Activated T-cell treated with anti-CD3 and anti-CD28 coated beads, Interleukin-2, amount 50 U/mL, for 1 hour (primary cell): Measurements from ENCODE around the gene CD2AP.
"Not testable (repeated sequence)": the region's sequence is repeated elsewhere in the genome, so short reads cannot be mapped to it uniquely, and the experiment has no call there.

ENCODE experiments used
- DNase-seq: peaks from one replicate; pipeline ENCODE4 v3.0.0-alpha.2; 2020

The CD2AP gene

DNA sequence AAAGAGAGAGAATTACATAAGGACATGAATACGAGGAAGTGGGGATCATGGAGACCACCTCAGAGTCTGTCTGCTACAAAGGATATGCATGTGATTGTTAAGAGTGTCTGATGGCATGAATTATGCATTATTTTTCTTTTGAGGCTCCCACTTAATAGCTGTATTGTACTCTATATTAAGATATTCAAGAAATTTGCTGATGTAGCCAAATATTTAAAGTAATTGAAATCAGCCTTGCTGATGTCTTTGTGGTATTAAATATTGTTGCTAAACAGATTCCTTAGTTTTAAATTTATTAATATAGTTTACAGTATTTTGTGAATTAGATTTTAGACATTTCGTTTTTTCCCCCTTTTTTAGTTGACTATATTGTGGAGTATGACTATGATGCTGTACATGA lies 25.3 kb downstream of the CD2AP start:
- DNase-seq: no peak

DNA sequence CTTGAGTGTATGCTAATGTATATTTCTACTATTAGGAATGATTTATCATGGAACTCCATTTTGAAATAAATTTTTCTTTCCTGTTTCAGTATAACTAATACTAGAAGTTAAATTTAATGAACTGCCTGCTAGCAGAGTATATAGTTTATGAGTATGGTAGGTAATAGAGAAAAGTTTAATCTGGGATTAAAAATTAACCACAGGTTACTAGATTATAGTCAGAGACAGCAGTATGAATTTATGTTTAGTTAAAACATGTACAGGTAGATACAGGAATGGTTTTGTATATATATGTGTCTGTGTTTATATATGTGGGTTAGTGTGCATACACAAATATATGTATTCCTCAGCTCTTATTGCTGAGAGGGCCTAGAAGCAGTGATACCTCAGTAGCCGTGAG lies 32.3 kb downstream of the CD2AP start:
- DNase-seq: no peak

DNA sequence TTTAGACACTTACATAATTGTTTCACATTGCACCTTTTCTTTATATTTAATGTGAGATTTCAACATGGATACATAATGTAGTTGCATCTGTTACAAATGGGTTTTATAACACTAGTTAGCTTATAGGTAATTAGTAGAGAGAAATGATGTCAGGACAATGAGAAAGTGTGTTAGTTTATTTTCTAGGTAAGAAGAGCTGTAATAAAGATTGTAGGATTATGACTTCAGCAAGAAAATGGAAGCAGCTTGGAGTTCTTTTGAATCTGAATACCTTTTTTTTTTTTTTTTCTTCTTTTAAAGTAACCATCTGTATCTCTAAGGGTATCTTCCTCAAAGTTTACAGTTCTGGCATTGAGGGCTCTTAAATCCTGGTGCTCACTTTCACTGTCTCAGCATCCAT lies 35.3 kb downstream of the CD2AP start:
- DNase-seq: no peak

DNA sequence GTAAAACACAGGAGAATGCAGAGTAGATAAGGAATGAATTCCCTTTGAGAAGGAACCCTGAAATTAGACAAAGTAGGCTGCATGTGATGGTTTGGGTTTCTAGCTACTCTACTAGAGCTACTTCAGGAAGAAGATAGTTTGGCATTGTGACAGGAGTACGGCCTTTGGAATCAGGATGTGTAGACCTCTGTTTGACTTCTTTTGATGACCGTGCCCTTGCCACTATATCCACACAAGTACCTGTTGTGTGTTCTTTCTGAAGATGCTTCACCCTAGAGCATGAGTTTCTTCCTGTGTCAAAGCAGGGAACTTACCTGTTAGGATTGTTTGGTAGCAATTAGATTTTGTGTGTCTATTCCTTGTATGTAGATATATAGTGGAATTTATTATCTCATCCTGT lies 41.7 kb downstream of the CD2AP start:
- no peak for DNase-seq

DNA sequence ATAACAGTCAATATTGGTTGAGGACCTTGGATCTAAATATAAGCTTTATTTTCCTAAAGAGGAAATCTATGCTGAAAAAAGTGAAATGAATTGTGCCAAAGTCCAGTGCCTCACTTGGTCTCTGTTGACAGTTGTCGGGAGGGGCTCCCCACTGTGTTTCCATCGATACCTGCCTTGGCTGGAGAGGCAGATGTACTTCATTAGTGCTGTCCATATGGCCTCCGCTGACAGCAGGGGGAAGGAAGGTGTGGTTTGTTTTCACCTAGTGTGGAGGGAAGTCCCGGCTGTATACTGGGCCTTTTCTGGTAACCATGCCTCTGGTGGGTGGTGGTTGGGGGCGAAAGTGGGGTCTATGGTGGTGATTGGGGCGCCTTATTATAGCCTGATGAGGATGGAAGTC lies 42.7 kb downstream of the CD2AP start:
- no peak for DNase-seq

DNA sequence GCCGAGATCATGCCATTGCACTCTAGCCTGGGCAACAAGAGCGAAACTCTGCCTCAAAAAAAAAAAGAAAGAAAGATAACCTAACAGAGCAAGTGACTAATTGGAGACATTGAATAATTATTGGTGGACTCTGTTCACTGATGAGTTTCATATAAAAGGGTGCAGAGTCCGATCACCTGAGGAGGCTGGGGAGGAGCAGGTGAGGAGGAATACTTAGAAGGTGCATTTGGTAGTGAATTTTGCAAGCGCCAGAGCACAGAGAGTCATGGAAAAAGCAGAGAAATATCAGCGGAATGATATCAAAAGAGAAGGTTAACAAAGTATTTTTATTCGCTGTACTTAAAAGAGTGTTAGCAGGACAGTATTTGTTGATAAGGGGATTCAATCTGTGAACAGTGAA lies 44.4 kb downstream of the CD2AP start:
- DNase-seq: no peak

DNA sequence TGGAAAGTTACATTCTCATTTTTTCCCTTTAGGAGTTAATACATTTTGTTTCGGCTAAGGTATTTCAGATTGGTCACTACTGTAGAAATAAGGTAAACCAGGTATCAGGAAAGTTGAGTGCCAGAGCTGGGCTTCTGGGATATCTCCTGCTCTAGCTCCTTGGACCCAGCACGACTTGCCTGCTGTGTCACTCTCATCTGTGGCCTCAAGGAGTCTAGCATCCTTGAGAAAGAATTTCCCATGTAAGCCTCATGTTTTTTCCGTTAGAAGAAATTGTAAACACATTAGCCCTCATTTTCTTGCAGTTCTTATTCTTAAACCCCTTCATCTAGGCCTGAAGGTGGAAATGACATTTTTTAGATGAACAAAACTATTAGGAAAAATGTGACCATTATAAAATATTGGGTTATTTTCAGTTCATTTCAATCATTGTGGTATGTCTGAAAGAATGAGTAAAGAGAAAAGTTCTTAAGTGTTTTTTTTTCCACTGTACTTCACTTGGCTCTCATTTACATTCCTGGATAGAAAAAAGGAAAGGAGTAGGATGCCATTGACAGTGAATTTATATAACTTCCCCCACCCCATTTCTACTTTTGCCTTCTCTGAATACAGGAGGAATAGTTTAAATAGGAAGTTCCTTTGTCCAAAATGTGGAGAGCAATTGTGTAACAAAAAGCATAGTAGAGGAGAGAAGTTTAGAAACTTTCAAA lies 46.7 kb downstream of the CD2AP start:
- no peak for DNase-seq

DNA sequence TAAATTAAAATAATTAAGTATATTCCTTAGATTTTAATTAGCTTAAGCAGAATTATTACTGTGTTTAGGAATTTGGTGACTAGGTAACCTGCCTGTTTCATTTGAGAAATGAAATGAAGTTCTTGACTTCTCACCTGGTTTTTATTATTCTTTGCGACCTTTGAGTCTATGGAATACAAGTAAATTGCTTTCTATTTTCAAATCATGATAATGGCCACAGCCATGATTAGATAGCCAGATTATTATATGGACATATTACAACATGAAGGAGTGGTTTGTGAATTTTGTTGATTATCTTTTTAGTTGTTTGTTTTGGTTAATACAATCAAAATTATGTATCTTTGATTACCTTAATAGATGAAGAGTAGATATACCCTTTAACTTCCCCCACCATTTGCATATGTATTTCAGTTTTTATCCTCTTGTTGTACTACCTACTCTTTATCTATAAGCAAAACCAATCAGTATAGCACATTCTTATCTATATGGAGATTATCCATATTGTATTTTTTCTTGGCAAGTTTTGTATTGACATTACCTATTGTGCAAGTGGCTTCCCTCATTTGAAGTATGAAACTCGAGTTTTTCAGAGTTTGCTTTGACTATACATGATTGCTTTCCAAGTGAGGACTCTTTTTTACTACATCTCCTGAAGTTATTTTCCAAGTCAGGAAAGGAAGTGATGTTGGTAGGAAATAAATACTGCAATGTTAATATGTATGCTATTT lies 47.9 kb downstream of the CD2AP start:
- DNase-seq: no peak

DNA sequence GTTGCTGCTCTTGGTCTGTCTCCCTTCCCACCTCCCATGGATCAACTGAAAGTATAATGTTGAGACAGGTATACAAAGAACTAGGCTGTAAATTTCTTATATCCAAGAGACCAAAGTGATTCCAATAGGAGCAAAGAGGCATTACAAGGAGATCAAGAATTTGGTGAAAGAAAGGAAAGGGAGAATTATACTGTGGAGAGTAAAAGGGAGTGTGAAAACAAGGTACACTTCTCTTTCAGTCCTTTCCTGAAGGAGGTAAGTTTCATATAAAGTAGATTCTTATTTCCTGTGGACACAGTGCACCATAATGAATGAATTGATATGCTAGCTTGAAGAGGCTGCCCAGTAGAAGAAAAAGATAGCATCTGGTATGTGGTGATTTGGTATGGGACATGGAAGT lies 49.7 kb downstream of the CD2AP start:
- DNase-seq: no peak

DNA sequence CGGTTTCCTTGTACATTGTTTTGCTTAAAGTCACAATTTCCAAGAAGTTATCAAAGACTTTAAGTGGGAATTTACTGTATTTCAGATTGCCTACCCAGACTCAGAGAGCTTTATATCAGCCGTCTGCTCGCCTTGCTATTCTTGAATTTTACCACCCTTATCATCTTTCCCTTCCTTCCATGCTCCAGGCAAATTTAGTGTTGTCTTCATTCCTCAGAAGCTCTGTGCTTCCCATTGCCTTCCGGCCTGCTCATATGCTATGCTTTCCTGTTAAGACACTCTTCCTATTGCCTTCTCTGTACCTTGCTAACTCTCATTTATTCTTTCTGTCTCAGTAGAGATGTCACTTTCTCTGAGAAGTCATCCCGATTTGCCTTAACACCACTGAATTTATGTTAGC lies 52.1 kb downstream of the CD2AP start:
- no peak for DNase-seq

DNA sequence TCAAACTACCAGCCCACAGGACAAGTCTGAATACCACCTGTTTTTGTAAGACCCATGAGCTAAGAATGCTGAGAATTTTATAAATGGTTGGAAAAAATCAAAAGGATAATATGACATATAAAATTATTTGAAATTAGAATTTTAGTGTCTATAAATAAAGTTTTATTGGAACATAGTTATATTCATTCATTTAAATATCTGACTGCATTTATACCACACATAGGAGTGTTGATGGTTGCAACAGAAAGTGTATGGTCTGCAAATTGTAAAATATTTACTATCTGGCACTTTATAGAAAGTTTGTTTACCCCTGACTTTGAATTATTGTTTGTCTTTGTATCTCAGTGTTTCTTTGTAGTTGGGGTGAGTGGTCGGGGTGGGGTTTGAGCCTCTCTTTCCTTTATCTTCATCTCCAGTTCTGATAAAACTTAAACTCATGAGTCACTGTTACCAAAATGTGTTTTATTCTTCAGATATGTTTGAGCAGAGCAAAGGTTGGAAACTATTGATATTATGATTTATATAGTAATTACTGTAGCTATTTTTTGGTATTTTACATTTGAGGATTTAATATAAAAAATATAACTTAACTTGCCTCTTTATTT lies 55.5 kb downstream of the CD2AP start:
- no peak for DNase-seq

DNA sequence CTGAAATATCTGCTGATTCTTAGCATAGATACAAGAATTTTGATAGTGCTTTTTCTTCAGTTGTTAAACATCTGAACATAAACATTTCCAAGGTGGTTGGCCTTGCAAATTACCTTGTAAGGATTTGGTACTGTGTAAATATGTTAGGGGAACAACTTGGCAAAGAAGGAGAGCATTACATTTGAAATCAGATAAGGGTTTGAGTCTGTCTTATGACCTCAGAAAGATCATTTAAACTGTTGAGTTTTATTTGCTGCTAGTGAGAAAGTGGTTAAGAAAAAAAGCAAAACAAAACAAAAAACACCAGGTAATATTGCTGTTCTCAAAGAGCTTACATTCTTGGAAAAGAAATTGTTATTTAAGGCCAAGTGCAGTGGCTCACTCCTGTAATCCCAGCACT lies 56.5 kb downstream of the CD2AP start:
- DNase-seq: no peak

DNA sequence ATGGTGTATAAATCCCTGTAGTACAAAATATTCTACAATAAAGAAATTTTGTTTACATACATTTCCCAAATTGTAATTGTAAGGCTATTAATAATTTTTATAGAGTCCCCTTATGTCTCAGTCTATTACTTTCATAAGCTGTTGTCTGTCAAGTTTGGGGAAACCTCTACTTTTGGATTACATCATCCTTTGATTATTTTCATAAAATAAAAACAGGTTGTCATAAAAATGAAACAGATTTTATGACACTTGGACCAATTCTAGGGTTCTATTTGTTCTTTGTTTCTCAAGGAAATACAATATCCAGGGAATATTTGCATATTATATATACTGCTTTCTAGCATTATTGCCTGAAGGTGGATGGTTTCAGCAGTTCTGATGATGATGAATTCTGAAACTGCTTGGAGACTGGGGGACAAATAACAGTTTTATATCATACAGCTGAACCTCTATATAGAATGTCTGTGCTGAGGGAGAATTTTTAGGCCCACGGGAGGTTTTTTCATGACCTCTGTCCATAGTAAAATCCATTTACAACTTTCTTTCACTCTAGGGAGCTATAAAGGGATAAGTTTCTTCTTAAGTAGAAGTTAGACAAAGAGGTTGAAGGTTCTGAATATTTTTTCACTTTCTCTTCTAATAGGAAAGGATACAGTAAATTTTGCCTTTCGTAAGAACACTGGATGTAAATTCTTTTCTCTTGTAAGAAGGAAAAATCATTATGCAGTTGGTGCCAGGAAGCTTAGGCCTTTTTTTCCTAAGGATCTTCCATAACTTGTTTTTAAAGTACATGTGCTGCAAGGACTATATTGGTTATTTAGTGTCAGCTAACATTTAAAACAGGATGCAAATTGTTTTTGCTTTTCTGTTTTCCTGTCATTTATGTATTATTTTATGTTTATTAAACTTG lies 58.0 kb downstream of the CD2AP start:
- no peak for DNase-seq

DNA sequence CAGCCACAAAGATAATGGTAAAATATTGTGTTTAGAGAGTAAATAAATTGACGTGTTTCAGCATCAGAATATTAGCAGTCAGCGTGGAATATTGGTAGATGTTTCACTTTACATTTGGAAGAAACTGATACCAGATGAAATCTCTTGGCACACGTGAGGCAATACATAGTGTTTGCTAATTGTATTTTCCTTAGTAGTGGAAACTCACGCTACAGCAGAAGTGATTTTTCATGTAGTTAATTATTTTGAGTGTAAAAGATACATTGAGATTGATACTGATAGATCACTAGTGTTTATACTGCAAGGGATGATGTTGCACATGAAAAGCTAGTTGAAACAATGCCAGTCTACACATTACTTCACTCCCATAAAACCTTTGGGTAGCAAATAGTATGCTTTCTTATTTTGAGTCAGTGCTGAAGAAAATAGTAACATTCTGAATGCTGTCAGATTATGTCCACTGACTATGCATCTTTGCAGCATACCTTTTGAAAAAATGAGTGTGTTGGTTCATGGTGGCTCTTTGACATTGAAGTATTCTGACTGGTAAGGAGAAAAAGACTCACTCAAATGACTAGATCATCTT lies 59.3 kb downstream of the CD2AP start:
- no peak for DNase-seq

DNA sequence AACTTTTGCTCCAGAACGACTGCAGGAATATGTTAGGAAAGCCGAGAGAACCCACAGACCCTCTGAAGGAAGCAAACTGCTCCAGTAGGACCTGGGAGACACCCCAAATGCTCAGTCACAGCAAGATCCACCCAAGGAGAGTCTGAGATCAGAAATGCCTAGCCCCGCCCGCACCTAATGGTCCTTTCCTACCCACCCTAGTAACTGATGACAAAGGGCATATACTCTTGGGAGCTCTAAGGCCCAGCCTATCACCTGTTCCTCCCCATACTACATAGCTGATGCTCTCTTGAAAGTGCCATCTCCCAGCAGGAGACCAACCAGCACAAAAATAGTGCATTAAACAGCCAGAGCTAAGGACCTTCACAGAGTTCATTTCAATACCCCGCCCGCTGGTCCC lies 67.6 kb downstream of the CD2AP start:
- no peak for DNase-seq

DNA sequence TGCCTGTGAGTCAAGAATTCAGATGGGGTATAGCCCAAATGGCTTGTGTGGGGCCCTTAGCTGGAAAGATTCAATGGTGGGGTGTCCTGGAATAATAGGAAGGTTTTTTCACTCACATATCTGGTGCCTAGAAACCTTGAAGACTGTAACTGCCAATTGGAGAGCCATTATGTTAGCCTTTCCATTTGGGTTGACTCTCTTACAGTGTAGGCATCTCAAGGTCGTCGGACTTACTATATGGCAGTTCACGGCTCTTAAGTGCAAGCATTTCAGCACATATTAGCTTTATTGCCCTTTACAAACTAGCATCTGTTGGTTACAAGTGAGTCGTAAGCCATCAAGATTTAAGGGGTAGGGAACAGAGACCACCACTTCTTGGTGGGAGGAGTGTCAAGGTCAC lies 74.1 kb downstream of the CD2AP start:
- no peak for DNase-seq

DNA sequence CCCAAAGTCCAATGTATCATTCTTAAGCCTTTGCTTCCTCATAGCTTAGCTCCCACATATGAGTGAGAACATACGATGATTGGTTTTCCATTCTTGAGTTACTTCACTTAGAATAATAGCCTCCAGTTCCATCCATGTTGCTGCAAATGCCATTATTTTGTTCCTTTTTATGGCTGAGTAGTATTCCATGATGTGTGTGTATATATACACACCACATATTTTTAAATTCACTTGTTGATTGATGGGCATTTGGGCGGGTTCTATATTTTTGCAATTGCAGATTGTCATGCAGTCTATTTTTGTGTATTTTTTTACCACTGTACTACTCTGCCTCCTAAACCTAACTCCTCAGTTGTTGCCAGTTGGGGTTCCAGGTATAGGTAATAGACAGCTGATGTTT lies 74.7 kb downstream of the CD2AP start:
- DNase-seq: no peak

DNA sequence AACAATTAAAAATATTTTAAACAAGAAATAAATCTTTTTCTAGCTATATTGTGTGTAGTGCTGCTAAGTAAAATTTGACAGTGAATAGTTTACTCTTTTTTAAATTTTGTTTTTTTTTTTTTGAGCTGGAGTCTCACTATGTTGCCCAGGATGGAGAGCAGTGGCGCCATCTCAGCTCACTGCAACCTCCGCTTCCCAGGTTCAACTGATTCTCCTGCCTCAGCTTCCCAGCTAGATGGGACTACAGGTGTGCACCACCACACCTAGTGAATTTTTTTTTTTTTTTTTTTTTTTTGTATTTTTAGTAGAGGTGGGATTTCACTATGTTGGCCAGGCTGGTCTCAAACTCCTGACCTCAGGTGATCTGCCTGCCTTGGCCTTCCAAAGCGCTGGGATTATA lies 75.7 kb downstream of the CD2AP start:
- DNase-seq: not testable (repeated sequence)

DNA sequence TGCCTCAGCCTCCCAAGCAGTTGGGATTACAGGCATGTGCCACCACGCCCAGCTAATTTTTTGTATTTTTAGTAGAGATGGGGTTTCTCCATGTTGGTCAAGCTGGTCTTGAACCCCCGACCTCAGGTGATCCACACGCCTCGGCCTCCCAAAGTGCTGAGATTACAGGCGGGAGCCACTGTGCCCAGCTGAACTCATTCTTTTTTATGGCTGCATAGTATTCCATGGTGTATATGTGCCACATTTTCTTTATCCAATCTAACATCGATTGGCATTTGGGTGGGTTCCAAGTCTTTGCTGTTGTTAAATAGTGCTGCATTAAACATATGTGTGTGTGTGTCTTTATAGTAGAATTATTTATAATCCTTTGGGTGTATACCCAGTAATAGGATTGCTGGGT lies 78.9 kb downstream of the CD2AP start:
- not testable (repeated sequence) for DNase-seq

DNA sequence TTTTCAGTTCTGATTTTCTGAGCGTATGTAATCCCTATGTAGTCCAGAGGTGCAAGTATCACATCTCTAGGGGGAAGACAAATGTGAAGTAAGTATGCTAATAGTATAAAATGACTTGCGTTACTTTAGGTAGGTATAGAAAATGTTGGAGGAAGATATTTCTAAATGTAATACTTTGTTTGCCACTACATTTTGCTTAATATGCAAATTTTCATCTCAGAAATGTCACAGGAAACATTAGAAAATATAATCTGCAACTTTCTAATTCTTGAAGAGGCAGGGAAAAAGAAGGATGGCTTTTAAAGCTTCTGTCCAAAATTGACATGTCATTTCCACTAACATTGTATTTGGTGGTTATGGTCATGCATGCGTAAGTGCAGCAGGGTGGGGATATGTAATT lies 85.6 kb downstream of the CD2AP start:
- no peak for DNase-seq

DNA sequence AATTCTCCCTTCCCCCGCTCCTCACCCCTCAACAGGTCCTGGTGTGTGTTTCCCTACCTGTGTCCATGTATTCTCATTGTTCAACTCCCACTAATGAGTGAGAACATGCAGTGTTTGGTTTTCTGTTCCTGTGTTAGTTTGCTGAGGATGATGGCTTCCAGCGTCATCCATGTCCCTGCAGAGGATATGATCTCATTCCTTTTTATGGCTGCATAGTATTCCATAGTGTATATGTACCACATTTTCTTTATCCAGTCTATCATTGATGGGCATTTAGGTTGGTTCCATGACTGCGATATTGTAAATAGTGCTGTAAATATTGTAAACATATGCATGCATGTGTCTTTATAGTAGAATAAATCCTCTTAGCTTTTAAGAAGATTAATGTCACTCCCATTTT lies 89.0 kb downstream of the CD2AP start:
- DNase-seq: not testable (repeated sequence)

DNA sequence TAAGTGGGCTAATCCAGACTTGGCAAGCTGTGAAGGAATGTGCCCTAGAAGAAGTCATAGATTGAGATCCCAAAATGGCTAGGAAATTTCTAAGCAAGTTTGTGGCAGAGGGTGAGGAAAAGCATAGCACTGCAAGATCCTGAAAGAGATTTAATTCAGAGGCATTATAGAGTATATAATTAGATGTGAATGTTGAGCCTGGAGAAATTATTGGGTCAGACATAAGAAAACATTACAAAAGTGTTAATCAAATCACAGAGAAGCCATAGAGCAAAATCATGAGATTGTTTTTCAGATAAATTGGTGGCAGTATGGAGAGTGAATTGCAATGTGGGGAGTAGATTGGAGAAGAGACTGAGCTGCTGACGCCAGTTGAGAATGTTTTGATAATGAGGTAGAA lies 90.0 kb downstream of the CD2AP start:
- DNase-seq: no peak

DNA sequence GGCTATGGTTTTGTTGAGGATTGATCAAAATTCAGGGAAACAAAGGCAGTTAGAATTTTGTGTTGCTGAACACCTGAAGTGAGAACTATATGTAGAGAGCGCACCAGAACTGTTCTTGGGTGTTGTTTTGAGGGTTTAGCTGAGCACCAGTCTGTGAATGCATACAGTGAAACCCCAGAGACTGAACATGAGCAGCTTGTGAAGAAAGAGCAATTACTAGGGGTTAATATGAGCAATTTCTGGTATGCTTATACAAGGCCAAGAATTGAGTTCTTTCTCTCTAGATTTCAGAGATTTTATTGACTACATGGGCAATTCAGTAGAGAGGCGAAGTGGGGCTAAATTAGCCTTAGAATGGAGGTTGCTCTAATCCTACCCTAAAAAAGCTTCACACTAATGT lies 93.9 kb downstream of the CD2AP start:
- DNase-seq: no peak
